ENCODE results near the gene SYNGR4.

DNA sequence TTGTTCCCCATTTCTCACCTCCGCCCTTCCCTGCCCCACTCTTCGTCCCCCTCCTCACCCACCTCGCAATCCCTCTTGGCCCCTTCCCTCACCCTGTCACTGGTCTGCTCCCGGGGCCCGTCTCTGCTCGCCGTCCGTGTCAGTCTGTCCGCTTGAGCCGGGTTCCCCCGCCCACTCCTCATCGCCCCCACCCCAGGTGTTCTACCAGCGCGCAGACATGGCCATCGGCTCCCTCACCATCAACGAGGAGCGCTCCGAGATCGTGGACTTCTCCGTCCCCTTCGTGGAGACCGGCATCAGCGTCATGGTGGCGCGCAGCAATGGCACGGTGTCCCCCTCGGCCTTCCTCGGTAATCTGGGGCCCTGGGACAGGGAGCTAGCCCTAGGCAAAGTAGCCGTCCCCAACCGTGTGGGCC, 51.6 kb downstream of the SYNGR4 start:
- TF ChIP-seq POLR2A (IDR thresholded peaks at IDR 0.05; ENCODE audit: low read length) = no peak
- no peak for TF ChIP-seq GATA1 (IDR thresholded peaks at IDR 0.05; ENCODE audit: low read depth, low read length)

Data from erythroblast (primary cell).